Nephron progenitor cell (in vitro differentiated cells): Measurements from ENCODE around the gene PHF19.

Experiments used
- DNase-seq: peaks from one replicate; pipeline ENCODE4 v3.0.0; 2021
- H3K27ac Mint-ChIP-seq: 2 replicates; pipeline ENCODE4 v1.8.0; 2021; ENCODE audit warnings: mild to moderate bottlenecking, moderate library complexity, mixed read lengths
- H3K27me3 Mint-ChIP-seq: 2 replicates; pipeline ENCODE4 v1.8.0; 2021; ENCODE audit warnings: mild to moderate bottlenecking, low read depth, mixed read lengths; ENCODE audit not compliant: poor library complexity
- H3K36me3 Mint-ChIP-seq: 2 replicates; pipeline ENCODE4 v1.8.0; 2021; ENCODE audit warnings: low read depth, mixed read lengths
- H3K4me1 Mint-ChIP-seq: 2 replicates; pipeline ENCODE4 v1.8.0; 2021; ENCODE audit warnings: mixed read lengths
- H3K4me3 Mint-ChIP-seq: 2 replicates; pipeline ENCODE4 v1.8.0; 2021; ENCODE audit warnings: mild to moderate bottlenecking, moderate library complexity, mixed read lengths
- H3K9me3 Mint-ChIP-seq: 2 replicates; pipeline ENCODE4 v1.8.0; 2021; ENCODE audit warnings: mild to moderate bottlenecking, moderate library complexity, mixed read lengths
- CTCF ChIP-seq: fragments of 200-600 bp; sonication (generic); IDR thresholded peaks from 2 replicates; pipeline ENCODE4 v1.5.0; 2021; ENCODE audit warnings: antibody characterized with exemption

The PHF19 gene

GRCh38 chr9:120902569-120903535 is 25.9 kb upstream of the PHF19 start:
- H3K36me3 Mint-ChIP-seq, result no peaks in the 10 kb centered on the region
- H3K4me1 Mint-ChIP-seq, result peaks cover 12% of the 10 kb centered on the region
- DNase-seq, result no peak
- no peak for TF ChIP-seq CTCF
- H3K9me3 Mint-ChIP-seq, result no peaks in the 10 kb centered on the region
- no peak overlapping the region for H3K27ac Mint-ChIP-seq
- peaks cover 15% of the 10 kb centered on the region for H3K27me3 Mint-ChIP-seq
- no peak overlapping the region for H3K4me3 Mint-ChIP-seq

GRCh38 chr9:120901755-120902568 is 25.0 kb upstream of the PHF19 start:
- no peak overlapping the region for H3K4me3 Mint-ChIP-seq
- peaks cover 15% of the 10 kb centered on the region for H3K27me3 Mint-ChIP-seq
- H3K27ac Mint-ChIP-seq, result no peak overlapping the region
- no peak for DNase-seq
- no peak for TF ChIP-seq CTCF
- no peaks in the 10 kb centered on the region for H3K9me3 Mint-ChIP-seq
- H3K4me1 Mint-ChIP-seq, result peaks cover 18% of the 10 kb centered on the region
- H3K36me3 Mint-ChIP-seq, result no peaks in the 10 kb centered on the region

- Mint-ChIP-seq H3K4me1 (peaks cover 22% of the 10 kb centered on the region), H3K27ac (no peak overlapping the region), H3K4me3 (no peak overlapping the region), H3K36me3 (no peaks in the 10 kb centered on the region), H3K27me3 (peaks cover 15% of the 10 kb centered on the region), H3K9me3 (no peaks in the 10 kb centered on the region)
- TF ChIP-seq CTCF, result no peak
- no peak for DNase-seq
Observed at GRCh38 chr9:120900824-120901223, 23.8 kb upstream of the PHF19 start.

GRCh38 chr9:120899490-120900068 is 22.6 kb upstream of the PHF19 start:
- Mint-ChIP-seq H3K36me3 (no peaks in the 10 kb centered on the region), H3K9me3 (no peaks in the 10 kb centered on the region), H3K27ac (no peak overlapping the region), H3K4me3 (no peak overlapping the region), H3K4me1 (peaks cover 22% of the 10 kb centered on the region), H3K27me3 (peaks cover 17% of the 10 kb centered on the region)
- TF ChIP-seq CTCF, result no peak
- no peak for DNase-seq

GRCh38 chr9:120898396-120898795 is 21.4 kb upstream of the PHF19 start:
- Mint-ChIP-seq H3K27ac (no peak overlapping the region), H3K4me1 (peaks cover 22% of the 10 kb centered on the region), H3K27me3 (peaks cover 15% of the 10 kb centered on the region), H3K4me3 (no peak overlapping the region), H3K36me3 (no peaks in the 10 kb centered on the region), H3K9me3 (no peaks in the 10 kb centered on the region)
- no peak for TF ChIP-seq CTCF
- DNase-seq, result no peak
